HepG2 (cell line): Measurements from ENCODE around the gene PLCD4. TPM values are rescaled to one million over a fixed set of nuclear protein-coding genes. Genes with fewer than 3 reads are reported as not detected.

ENCODE experiments used
- AGO2 ChIP-seq: fragments of 200-400 bp; formaldehyde crosslinking; optimal IDR thresholded peaks from 2 replicates; pipeline ENCODE3; 2017; ENCODE audit warnings: mild to moderate bottlenecking, low read depth, low read length, moderate library complexity
- CHCHD3 ChIP-seq: sonication (generic); formaldehyde crosslinking; IDR thresholded peaks from 2 replicates; pipeline ENCODE4 v1.8.0; 2022; ENCODE audit warnings: mild to moderate bottlenecking, missing genetic modification reagents, moderate library complexity
- CHD2 ChIP-seq: IDR thresholded peaks from 2 replicates; pipeline ENCODE4 v1.6.1; 2011; ENCODE audit warnings: low read depth, low read length, improper control_type of control experiment
- HIVEP1 ChIP-seq: sonication (generic); formaldehyde crosslinking; IDR thresholded peaks from 2 replicates; pipeline ENCODE4 v1.4.0; 2020; ENCODE audit warnings: mild to moderate bottlenecking, missing genetic modification reagents
- ISL2 ChIP-seq: sonication (generic); formaldehyde crosslinking; IDR thresholded peaks from 2 replicates; pipeline ENCODE4 v1.5.0; 2020; ENCODE audit warnings: missing genetic modification reagents
- JUN ChIP-seq: sonication (generic); formaldehyde crosslinking; IDR thresholded peaks from 2 replicates; pipeline ENCODE4 v1.4.0; 2020; ENCODE audit warnings: mild to moderate bottlenecking, missing genetic modification reagents
- NFKB2 ChIP-seq: sonication (generic); formaldehyde crosslinking; IDR thresholded peaks from 2 replicates; pipeline ENCODE4 v1.4.0; 2020; ENCODE audit warnings: missing genetic modification reagents, borderline replicate concordance
- NR3C1 ChIP-seq: sonication (generic); formaldehyde crosslinking; IDR thresholded peaks from 2 replicates; pipeline ENCODE4 v1.4.0; 2020; ENCODE audit warnings: missing genetic modification reagents
- PHF20 ChIP-seq: sonication (generic); formaldehyde crosslinking; IDR thresholded peaks from 2 replicates; pipeline ENCODE4 v1.5.0; 2020; ENCODE audit warnings: mild to moderate bottlenecking, missing genetic modification reagents
- RBAK ChIP-seq: sonication (generic); formaldehyde crosslinking; IDR thresholded peaks from 2 replicates; pipeline ENCODE4 v1.5.1; 2020; ENCODE audit warnings: mild to moderate bottlenecking, missing genetic modification reagents
- RNF2 ChIP-seq: fragments of 450-650 bp; conservative IDR thresholded peaks from 2 replicates; pipeline ENCODE4 v1.6.1; 2016; ENCODE audit warnings: low read depth
- SAP130 ChIP-seq: IDR thresholded peaks from 2 replicates; pipeline ENCODE4 v1.6.1; 2016; ENCODE audit warnings: low read depth
- SPEN ChIP-seq: sonication (generic); formaldehyde crosslinking; IDR thresholded peaks from 2 replicates; pipeline ENCODE4 v1.5.1; 2020; ENCODE audit warnings: low read depth, mild to moderate bottlenecking, missing genetic modification reagents
- ZBTB26 ChIP-seq: IDR thresholded peaks from 2 replicates; pipeline ENCODE4 v1.6.1; 2016; ENCODE audit warnings: missing compliant biosample characterization, missing genetic modification reagents, borderline replicate concordance
- ZNF263 ChIP-seq: sonication (generic); formaldehyde crosslinking; IDR thresholded peaks from 2 replicates; pipeline ENCODE4 v1.4.0; 2020; ENCODE audit warnings: missing genetic modification reagents
- ZNF317 ChIP-seq: sonication (generic); formaldehyde crosslinking; IDR thresholded peaks from 2 replicates; pipeline ENCODE4 v1.5.0; 2020; ENCODE audit warnings: mild to moderate bottlenecking, missing genetic modification reagents
- ZNF407 ChIP-seq: sonication (generic); formaldehyde crosslinking; IDR thresholded peaks from one replicate; pipeline ENCODE4 v1.5.1; 2020; ENCODE audit warnings: mild to moderate bottlenecking, missing genetic modification reagents; ENCODE audit errors: not compliant biosample characterization
- ZNF414 ChIP-seq: sonication (generic); formaldehyde crosslinking; IDR thresholded peaks from 2 replicates; pipeline ENCODE4 v1.5.0; 2020; ENCODE audit warnings: missing genetic modification reagents
- ZNF605 ChIP-seq: sonication (generic); formaldehyde crosslinking; IDR thresholded peaks from 2 replicates; pipeline ENCODE4 v1.8.0; 2022; ENCODE audit warnings: mild to moderate bottlenecking, missing genetic modification reagents
- ZNF766 ChIP-seq: sonication (generic); formaldehyde crosslinking; IDR thresholded peaks from 2 replicates; pipeline ENCODE4 v1.5.0; 2020; ENCODE audit warnings: missing genetic modification reagents, borderline replicate concordance
- ZNF782 ChIP-seq: sonication (generic); formaldehyde crosslinking; IDR thresholded peaks from 2 replicates; pipeline ENCODE4 v1.4.0; 2020; ENCODE audit warnings: missing genetic modification reagents, mild to moderate bottlenecking, borderline replicate concordance
- polyA plus RNA-seq, 8 experiments: library from polyadenylated mRNA; depleted of rRNA in 3 of 8; stranded (reverse) in 7 of 8; unstranded in 1 of 8; fragments of >200 nt; fragmentation: Illumina TruSeq in 4 of 8; extraction: Trizol in 4 of 8; gene quantifications; 2 replicates each; pipeline versions ENCODE4 v1.2.1 to v1.2.3, GENCODE V29; 2011 to 2016; ENCODE audit warnings: low read depth in 4 of 8, missing spikeins in 1 of 8, mixed read lengths in 1 of 8; ENCODE audit not compliant: insufficient read depth in 1 of 8
- total RNA-seq, 5 experiments: library from RNA; depleted of rRNA; stranded (reverse); fragments of >200 nt; fragmentation: Illumina TruSeq; extraction: Trizol; gene quantifications; 2 replicates each; pipeline ENCODE4 v1.2.3, GENCODE V29; 2016; ENCODE audit warnings: low read depth in 1 of 5

Gene PLCD4
- total and polyA plus RNA-seq, 2 of the 13 experiments (the other 11 are each of a cell fraction or from before 2014, with no cell fraction given) = 0.26 TPM; not detected in 1

DNA sequence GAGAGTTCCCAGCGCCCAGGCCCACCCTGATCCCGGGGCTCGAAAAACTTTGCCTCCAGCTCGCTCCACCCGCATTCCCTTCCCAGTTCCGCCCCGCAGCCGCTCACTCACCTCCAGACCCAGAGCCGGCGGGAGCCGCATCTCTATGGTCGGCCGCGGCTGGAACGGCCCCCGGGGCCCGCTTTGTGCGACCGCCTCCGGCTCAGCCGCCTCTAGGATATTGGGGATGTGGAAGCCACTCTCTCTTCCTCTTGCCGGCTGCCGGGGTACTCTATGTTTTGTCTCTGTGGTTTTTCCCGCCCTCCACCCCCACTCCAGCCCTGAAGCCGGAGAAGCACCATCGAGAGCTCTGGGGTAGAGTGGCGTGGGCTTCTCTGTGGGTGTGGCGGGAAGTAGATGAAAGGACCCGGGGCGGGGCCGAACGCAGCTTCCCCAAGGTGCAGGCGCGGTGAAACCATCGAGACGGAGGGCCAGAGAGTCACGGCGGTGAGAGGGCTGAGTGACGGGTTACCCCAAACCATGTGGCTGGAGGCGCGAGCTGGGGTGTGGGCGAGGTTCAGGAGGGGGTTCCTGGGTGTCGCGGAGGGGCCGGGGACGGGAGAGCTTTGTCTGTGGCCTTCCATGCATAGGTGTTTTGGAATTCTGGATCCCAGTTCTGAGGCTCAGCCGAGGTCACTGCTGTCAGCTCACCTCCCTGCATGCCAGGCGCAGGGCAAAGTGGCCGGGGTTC lies 51.7 kb downstream of the PLCD4 start, which contains the start of the genes BCS1L and ZNF142 (continued):
- TF ChIP-seq HIVEP1 (CRISPR knock-in tag) (peak; percentile 86), ZBTB26 (CRISPR knock-in tag) (0 out of 2 replicates have a peak, but pooled peaks have one; percentile 51), RNF2 (no peak), CHCHD3 (no peak), ISL2 (CRISPR knock-in tag) (peak; percentile 61; the same call in 1 of the 2 replicates), ZNF605 (CRISPR knock-in tag) (peak; percentile 92), ZNF414 (no peak; the same call in 1 of the 2 replicates), JUN (CRISPR knock-in tag) (no peak), CHD2 (no peak), AGO2 (peak; percentile 87), NR3C1 (no peak), SPEN (CRISPR knock-in tag) (peak; percentile 69; the same call in 1 of the 2 replicates), SAP130 (CRISPR knock-in tag) (peak; percentile 99), ZNF782 (CRISPR knock-in tag) (peak; percentile 81; the same call in 1 of the 2 replicates), ZNF317 (CRISPR knock-in tag) (peak; percentile 78), ZNF766 (no peak), NFKB2 (CRISPR knock-in tag) (peak; percentile 78; the same call in 1 of the 2 replicates), ZNF407 (CRISPR knock-in tag) (peak; percentile 85), RBAK (CRISPR knock-in tag) (no peak), PHF20 (CRISPR knock-in tag) (peak; percentile 96), ZNF263 (no peak)
